Measurements from ENCODE around the gene VTI1B. TPM values are rescaled to one million over a fixed set of nuclear protein-coding genes. Genes with fewer than 3 reads are reported as not detected.
A peak's percentile ranks its signal among the peaks of the same experiment; 100 is the strongest.

The VTI1B gene
- total RNA-seq, 1 donor from 2014 or later, result 122 TPM

DNA sequence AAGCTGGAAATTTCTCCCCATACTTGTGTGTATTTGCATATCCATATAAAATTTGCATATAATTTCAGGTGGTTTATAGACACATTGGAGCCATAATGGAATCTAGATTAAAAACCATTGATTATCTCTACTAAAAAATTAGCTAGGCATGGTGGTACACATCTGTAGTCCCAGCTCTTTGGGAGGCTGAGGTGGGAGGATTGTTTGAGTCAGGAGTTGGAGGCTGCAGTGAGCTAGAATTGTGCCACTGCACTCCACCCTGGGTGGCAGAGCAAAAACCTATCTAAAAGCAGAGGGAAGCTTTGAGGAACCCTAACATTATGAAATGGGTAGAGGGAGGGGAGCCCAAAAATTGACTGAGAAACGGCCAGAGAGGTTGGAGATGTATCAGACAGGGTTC, 23.7 kb upstream of the VTI1B start:
- Histone ChIP-seq H3K4me3 (no peak overlapping the region), H3K9me3 (no peaks in the 10 kb centered on the region), H3K27me3 (no peaks in the 10 kb centered on the region), H3K36me3 (no peaks in the 10 kb centered on the region), H3K27ac (no peak overlapping the region), H3K4me1 (no peaks in the 10 kb centered on the region)
- intact Hi-C loops (cut with DNase I), result no loop called here
- no peak for ATAC-seq
- TF ChIP-seq CTCF (IDR thresholded peaks at IDR 0.05), result no peak
- DNase-seq, result no peak

DNA sequence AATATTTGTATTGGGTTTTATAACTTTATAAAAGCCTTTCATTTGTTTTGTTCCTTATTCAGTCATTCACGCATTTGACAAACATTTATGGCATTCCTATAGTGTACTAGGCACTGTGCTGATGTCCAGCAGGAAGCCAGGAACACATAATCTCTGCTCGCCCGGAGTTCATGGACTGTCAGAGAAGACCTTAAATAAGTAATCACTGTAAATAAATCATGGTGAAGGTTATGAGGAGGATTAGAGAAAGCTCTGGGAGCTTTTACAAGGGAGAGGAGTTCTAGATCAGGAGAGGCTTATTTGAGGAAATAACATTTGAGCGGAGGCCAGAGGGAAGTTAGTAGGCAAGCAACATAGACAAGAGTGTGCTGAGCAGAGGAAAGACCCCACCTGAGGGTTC, 22.6 kb upstream of the VTI1B start:
- H3K27ac ChIP-seq, result no peak overlapping the region
- DNase-seq (no peak), ATAC-seq (no peak)
- peaks cover 8% of the 10 kb centered on the region for H3K36me3 ChIP-seq
- TF ChIP-seq CTCF (IDR thresholded peaks at IDR 0.05), result no peak
- no peak overlapping the region for H3K4me3 ChIP-seq
- H3K9me3 ChIP-seq, result no peaks in the 10 kb centered on the region
- no peaks in the 10 kb centered on the region for H3K27me3 ChIP-seq
- no peaks in the 10 kb centered on the region for H3K4me1 ChIP-seq
- intact Hi-C loops (cut with DNase I), result no loop called here

DNA sequence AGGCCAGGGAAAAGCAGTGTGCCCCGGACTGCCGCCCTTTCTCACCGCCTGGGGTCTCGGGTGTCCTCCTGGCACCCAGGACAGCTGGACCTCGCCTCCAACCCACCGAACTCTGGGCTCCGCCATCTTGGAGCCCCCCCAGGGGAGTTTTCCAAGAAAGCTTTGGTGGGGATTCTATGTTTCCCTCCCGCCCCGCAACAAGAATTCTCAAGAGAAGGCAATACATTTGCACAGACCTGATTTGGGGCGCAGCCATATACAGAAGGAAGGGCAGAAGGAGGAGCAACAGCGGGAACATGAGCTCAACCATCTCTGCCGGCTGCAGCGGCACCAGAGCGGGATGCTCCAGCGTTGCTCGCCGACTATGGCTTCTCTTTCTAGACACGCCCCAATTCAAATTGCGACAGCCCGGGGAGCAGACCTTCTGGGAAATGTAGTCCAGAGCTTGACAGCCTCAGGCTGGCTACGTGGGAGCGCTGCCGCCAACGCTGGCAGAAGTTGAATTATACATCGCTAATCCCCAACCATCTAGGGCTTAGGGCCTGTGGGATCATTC, 21.0 kb upstream of the VTI1B start, which contains the start of gene RDH11:
RDH11 (minus strand) TSS at position 371 of the 556 bp plus-strand sequence; CDS start at position 310, 61 bp downstream.
- intact Hi-C loops (cut with DNase I), result no loop called here
- peak within 1 kb of the TSS; percentile 80 for H3K4me3 ChIP-seq

GRCh38 chr14:67694791-67695393, 20.5 kb upstream of the VTI1B start:
- H3K27me3 ChIP-seq, result no peaks in the 10 kb centered on the region
- H3K9me3 ChIP-seq, result no peaks in the 10 kb centered on the region
- no peaks in the 10 kb centered on the region for H3K4me1 ChIP-seq
- intact Hi-C loops (cut with DNase I), result no loop called here
- peak overlapping the region; percentile 80 for H3K4me3 ChIP-seq
- peak overlapping the region; percentile 75 for H3K27ac ChIP-seq
- DNase-seq (peak; percentile 79), ATAC-seq (peak; percentile 87)
- H3K36me3 ChIP-seq, result peaks cover 30% of the 10 kb centered on the region
- no peak for TF ChIP-seq CTCF (IDR thresholded peaks at IDR 0.05)

More for the DNA sequence above, 21.0 kb upstream of the VTI1B start, which contains the start of gene RDH11:
- Histone ChIP-seq H3K36me3 (peaks cover 24% of the 10 kb centered on the region), H3K27ac (peak within 1 kb of the TSS; percentile 75), H3K27me3 (no peaks in the 10 kb centered on the region), H3K4me1 (no peaks in the 10 kb centered on the region), H3K9me3 (no peaks in the 10 kb centered on the region)
- DNase-seq (peak; percentile 90), ATAC-seq (peak; percentile 98)
- TF ChIP-seq CTCF (IDR thresholded peaks at IDR 0.05), result no peak

DNA sequence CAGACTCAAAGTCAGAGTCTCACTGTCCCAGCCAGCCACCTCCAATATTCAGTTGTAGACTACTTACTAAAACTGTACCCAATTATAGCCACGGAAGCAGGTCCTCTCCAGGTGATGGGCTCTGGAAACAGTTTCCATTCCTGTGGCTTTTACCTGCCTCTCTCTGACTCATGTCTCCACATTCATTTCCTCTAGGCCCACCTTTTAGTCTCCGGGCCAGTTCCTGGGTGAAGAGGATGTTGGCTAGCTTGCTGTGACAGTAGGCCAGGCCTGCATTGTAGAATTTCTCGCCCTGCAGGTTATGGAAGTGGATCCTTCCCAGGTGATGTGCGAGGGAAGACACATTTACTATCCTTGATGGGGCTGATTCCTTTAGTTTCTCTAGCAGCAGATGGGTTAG, 15.6 kb upstream of the VTI1B start:
- H3K9me3 ChIP-seq, result no peaks in the 10 kb centered on the region
- no peak overlapping the region for H3K4me3 ChIP-seq
- no peak for DNase-seq
- peaks cover 71% of the 10 kb centered on the region for H3K36me3 ChIP-seq
- H3K4me1 ChIP-seq, result no peaks in the 10 kb centered on the region
- TF ChIP-seq CTCF (IDR thresholded peaks at IDR 0.05), result no peak
- H3K27me3 ChIP-seq, result no peaks in the 10 kb centered on the region
- intact Hi-C loops (cut with DNase I), result no loop called here
- H3K27ac ChIP-seq, result no peak overlapping the region
- ATAC-seq, result no peak

All from upper lobe of right lung (tissue), 1 donor.